ENCODE data around the gene S100A3. TPM values are rescaled to one million over a fixed set of nuclear protein-coding genes. Genes with fewer than 3 reads are reported as not detected.
A peak's percentile ranks its signal among the peaks of the same experiment; 100 is the strongest.

S100A3 gene
- total RNA-seq, 1 experiment from 2014 or later, result 12.0 TPM

DNA sequence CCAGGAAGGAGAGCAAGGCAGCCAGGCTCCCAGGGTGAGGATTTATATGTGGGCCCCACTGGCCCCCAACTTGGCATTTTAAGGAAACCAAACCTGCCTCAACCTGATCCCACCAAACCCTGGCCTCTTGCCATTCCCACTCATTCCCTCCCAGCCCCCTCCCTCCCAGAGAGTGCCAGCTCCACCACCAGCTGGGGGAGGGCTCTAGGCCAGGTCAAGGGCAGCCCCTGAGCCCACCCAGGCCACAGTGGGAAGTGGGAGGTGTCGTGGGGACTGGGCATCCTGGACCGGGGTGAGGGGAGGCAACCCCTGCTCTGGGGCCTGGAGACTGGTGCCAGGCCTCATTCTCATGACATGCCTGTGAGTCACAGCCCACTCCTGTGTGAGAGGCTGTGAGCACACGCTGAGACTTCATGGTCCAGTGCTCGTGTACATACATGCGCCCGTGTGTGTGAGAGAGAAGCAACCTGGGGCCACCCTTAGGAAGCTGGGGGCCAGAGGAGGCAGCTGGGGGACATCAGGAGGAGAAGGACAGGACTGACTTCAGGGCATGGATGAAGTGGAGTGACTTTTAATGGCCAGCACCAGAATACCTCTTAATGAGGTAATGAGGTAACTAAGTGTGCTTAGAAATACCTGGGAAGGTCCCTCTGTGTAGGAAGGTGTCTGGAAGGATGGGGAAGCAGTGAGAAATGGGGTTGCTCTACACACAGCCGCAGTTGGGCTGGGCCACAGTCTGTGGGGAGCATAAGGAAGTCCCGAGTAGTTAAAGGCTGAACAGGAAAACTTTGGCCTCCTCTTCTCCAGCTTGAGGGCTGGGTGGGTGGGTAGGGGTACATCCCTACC lies 16.7 kb upstream of the S100A3 start, which contains the start of gene S100A2:
Gene S100A2, minus strand, starts transcription at position 316 of the 846 bp plus-strand sequence. CDS start 1,967 bp downstream, outside the sequence.
- intact Hi-C loops (cut with micrococcal nuclease; ENCODE audit: unreplicated experiment), result no loop called here
- Histone ChIP-seq H3K9me3 (ENCODE audit: control insufficient read depth, insufficient read depth, low read depth, low read length) (no peaks in the 10 kb centered on the region), H3K36me3 (ENCODE audit: control insufficient read depth, insufficient read depth, low read length) (no peaks in the 10 kb centered on the region), H3K27ac (ENCODE audit: low read length) (peak within 1 kb of the TSS; percentile 100), H3K4me1 (ENCODE audit: control insufficient read depth, insufficient read depth, low read length) (peaks cover 56% of the 10 kb centered on the region), H3K4me3 (ENCODE audit: low read depth in 2 of 2, low read length in 2 of 2) (no peak within 1 kb of the TSS), H3K27me3 (ENCODE audit: control insufficient read depth, insufficient read depth, low read length) (no peaks in the 10 kb centered on the region)
- CTCF ChIA-PET, result interaction anchor here (0.6 to 1.6 kb wide), 6 partner anchors 21 to 55 kb away, joined by 4 to 7 read pairs (median 6); partner anchors contain the start of gene S100A6
- POLR2A ChIA-PET, result interaction anchor here (0.5 to 2.0 kb wide), 7 partner anchors 21 to 1585 kb away, joined by 3 to 9 read pairs (median 3); partner anchors contain the start of gene CHTOP
- ATAC-seq, result peak; percentile 66
- no TSS peak for BruUV-seq (replicated peaks)
- TF ChIP-seq POLR2AphosphoS5 (IDR thresholded peaks at IDR 0.05; ENCODE audit: low read depth, low read length) (peak; percentile 26; the same call in 1 of the 2 replicates), TCF7L2 (IDR thresholded peaks at IDR 0.05; ENCODE audit: low read depth, low read length) (no peak)
- peak; percentile 85 for DNase-seq (ENCODE audit: low read depth, low spot score)
- in situ Hi-C loops (cut with HindIII; ENCODE audit: low pct_unique_long_range_greater_than_20kb, low sequenced_read_pairs), result no loop called here

DNA sequence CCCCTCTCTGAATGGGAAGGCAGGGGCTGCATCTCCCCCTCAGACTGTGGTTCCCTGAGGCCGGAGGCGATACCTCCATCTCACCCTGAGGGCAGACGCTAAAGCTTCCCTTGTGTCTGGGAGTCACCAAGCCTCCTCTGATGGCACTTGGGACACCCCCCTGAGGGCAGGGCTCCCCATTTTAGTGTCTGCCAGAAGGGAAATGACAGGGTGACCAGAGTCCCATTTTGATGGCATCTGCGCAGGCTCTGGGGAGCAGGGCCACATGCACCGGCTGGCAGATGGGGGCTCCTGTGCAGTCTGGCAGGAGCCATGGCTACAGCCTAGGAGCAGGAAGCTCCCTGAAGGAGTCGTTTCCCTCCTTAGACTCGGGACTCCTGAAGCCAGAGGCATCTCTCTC lies 14.9 kb upstream of the S100A3 start:
- POLR2A ChIA-PET, result interaction anchor here (0.7 kb wide), 1 partner anchor 29 kb away, joined by 3 read pairs; no protein-coding TSS in a partner anchor
- TF ChIP-seq, protein P1, sequence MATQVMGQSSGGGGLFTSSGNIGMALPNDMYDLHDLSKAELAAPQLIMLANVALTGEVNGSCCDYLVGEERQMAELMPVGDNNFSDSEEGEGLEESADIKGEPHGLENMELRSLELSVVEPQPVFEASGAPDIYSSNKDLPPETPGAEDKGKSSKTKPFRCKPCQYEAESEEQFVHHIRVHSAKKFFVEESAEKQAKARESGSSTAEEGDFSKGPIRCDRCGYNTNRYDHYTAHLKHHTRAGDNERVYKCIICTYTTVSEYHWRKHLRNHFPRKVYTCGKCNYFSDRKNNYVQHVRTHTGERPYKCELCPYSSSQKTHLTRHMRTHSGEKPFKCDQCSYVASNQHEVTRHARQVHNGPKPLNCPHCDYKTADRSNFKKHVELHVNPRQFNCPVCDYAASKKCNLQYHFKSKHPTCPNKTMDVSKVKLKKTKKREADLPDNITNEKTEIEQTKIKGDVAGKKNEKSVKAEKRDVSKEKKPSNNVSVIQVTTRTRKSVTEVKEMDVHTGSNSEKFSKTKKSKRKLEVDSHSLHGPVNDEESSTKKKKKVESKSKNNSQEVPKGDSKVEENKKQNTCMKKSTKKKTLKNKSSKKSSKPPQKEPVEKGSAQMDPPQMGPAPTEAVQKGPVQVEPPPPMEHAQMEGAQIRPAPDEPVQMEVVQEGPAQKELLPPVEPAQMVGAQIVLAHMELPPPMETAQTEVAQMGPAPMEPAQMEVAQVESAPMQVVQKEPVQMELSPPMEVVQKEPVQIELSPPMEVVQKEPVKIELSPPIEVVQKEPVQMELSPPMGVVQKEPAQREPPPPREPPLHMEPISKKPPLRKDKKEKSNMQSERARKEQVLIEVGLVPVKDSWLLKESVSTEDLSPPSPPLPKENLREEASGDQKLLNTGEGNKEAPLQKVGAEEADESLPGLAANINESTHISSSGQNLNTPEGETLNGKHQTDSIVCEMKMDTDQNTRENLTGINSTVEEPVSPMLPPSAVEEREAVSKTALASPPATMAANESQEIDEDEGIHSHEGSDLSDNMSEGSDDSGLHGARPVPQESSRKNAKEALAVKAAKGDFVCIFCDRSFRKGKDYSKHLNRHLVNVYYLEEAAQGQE (IDR thresholded peaks at IDR 0.05; ENCODE audit: insufficient read depth in 1 of 2, low read depth in 2 of 2, low read length in 1 of 2), result no peak
- TF ChIP-seq, protein P2, sequence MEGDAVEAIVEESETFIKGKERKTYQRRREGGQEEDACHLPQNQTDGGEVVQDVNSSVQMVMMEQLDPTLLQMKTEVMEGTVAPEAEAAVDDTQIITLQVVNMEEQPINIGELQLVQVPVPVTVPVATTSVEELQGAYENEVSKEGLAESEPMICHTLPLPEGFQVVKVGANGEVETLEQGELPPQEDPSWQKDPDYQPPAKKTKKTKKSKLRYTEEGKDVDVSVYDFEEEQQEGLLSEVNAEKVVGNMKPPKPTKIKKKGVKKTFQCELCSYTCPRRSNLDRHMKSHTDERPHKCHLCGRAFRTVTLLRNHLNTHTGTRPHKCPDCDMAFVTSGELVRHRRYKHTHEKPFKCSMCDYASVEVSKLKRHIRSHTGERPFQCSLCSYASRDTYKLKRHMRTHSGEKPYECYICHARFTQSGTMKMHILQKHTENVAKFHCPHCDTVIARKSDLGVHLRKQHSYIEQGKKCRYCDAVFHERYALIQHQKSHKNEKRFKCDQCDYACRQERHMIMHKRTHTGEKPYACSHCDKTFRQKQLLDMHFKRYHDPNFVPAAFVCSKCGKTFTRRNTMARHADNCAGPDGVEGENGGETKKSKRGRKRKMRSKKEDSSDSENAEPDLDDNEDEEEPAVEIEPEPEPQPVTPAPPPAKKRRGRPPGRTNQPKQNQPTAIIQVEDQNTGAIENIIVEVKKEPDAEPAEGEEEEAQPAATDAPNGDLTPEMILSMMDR (IDR thresholded peaks at IDR 0.05), result no peak
- TF ChIP-seq TCF7L2 (IDR thresholded peaks at IDR 0.05; ENCODE audit: low read depth, low read length) (no peak), SIN3A (IDR thresholded peaks at IDR 0.05; ENCODE audit: borderline replicate concordance, insufficient read depth, low read depth, low read length) (no peak), POLR2AphosphoS5 (IDR thresholded peaks at IDR 0.05; ENCODE audit: low read depth, low read length) (no peak)
- BruUV-seq (replicated peaks), result no TSS peak

More for the DNA sequence above, 14.9 kb upstream of the S100A3 start:
- intact Hi-C loops (cut with micrococcal nuclease; ENCODE audit: unreplicated experiment), result no loop called here
- CTCF ChIA-PET, result interaction anchor here (0.6 kb wide), 1 partner anchor 413 kb away, joined by 4 read pairs; no protein-coding TSS in a partner anchor
- Histone ChIP-seq H3K4me3 (ENCODE audit: low read depth in 2 of 2, low read length in 2 of 2) (no peak overlapping the region), H3K36me3 (ENCODE audit: control insufficient read depth, insufficient read depth, low read length) (no peaks in the 10 kb centered on the region), H3K27me3 (ENCODE audit: control insufficient read depth, insufficient read depth, low read length) (no peaks in the 10 kb centered on the region), H3K27ac (ENCODE audit: low read length) (peak overlapping the region; percentile 86), H3K9me3 (ENCODE audit: control insufficient read depth, insufficient read depth, low read depth, low read length) (no peaks in the 10 kb centered on the region), H3K4me1 (ENCODE audit: control insufficient read depth, insufficient read depth, low read length) (peaks cover 54% of the 10 kb centered on the region)
- no peak for DNase-seq (ENCODE audit: low read depth, low spot score)
- ATAC-seq, result no peak
- in situ Hi-C loops (cut with HindIII; ENCODE audit: low pct_unique_long_range_greater_than_20kb, low sequenced_read_pairs), result no loop called here
